Subcutaneous abdominal adipose tissue (tissue), 5 donors: ENCODE data around the gene JOSD2.

Experiments
- H3K27ac ChIP-seq: one replicate; pipeline ENCODE4 v1.7.0; 2013; ENCODE audit warnings: low read depth, mild to moderate bottlenecking, inconsistent platforms, low read length, moderate library complexity
- H3K27me3 ChIP-seq, 5 donors: one replicate each; pipeline ENCODE4 v1.7.0; 2013; ENCODE audit warnings: low read length in 5 of 5, inconsistent platforms in 1 of 5; ENCODE audit not compliant: control insufficient read depth in 5 of 5, insufficient read depth in 4 of 5
- H3K36me3 ChIP-seq, 5 donors: one replicate each; pipeline ENCODE4 v1.7.0; 2013; ENCODE audit warnings: low read length in 5 of 5; ENCODE audit not compliant: control insufficient read depth in 5 of 5, insufficient read depth in 5 of 5
- H3K4me1 ChIP-seq, 5 donors: one replicate each; pipeline ENCODE4 v1.7.0; 2013; ENCODE audit warnings: low read length in 5 of 5, mild to moderate bottlenecking in 3 of 5, moderate library complexity in 1 of 5; ENCODE audit not compliant: control insufficient read depth in 5 of 5, insufficient read depth in 5 of 5
- H3K4me3 ChIP-seq, 5 donors: one replicate each; pipeline ENCODE4 v1.7.0; 2013; ENCODE audit warnings: low read length in 5 of 5, low read depth in 1 of 5
- H3K9ac ChIP-seq, 5 donors: one replicate each; pipeline ENCODE4 v1.7.0; 2013; ENCODE audit warnings: low read length in 5 of 5, mild to moderate bottlenecking in 4 of 5, moderate library complexity in 3 of 5
- H3K9me3 ChIP-seq, 5 donors: one replicate each; pipeline ENCODE4 v1.7.0; 2013; ENCODE audit warnings: low read length in 5 of 5; ENCODE audit not compliant: control insufficient read depth in 5 of 5
- donor health status: healthy.
- donor health status: healthy.
- donor health status: healthy.
- donor health status: healthy.
- donor health status: healthy.

JOSD2 gene

DNA sequence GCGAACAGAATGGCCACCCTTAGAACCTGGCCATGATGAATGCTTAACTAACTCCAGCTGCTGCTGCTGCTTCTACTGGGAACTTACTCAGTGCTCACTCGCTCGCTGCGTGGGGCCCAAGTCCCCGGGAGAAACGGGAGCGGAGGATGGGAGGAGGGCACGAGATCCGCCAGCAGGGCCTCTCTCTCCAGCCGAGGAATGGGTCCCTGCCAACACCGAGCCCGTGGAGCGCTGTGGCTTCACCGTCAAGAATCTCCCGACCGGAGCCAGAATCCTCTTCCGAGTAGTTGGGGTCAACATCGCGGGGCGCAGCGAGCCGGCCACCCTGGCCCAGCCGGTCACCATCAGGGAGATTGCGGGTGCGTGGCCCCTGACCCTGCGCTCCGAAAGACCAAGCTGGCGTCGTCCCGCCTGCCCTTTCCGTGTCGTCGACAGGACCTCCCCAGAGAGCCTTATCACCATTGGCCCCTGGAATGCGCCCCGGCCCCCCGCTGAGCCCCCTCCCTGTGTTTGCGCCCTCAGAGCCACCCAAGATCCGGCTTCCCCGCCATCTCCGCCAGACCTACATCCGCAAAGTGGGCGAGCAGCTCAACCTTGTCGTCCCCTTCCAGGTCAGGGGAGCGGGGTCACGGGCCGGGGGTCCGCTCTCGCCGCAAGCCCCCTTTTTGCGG is 52.5 kb downstream of the JOSD2 start:
- Histone ChIP-seq H3K36me3 (no peaks in the 10 kb centered on the region), H3K4me1 (no peaks in the 10 kb centered on the region), H3K27me3 (peaks cover 25 to 35% (median 32%) of the 10 kb centered on the region in 5 donors), H3K9ac (no peak overlapping the region), H3K4me3 (no peak overlapping the region), H3K27ac (no peak overlapping the region), H3K9me3 (no peaks in the 10 kb centered on the region)

DNA sequence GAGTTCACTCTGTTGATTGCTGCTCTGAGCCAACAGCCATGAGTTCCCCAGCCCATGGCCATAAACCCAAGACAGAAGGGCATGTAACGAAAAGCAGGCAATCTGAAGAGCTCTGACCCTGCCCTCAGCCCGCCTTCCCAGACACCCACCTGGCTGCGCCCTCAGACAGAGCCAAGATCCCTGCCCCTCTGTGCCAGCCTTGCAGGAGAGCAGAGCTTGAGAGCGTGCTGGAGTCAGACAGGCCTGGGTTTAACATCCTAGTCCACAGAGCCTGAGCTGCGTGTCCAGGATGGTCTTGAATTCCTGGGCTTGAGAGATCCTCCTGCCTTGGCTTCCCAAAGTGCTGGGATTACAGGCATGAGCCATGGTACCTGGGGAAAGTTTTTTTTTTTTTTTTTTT is 53.7 kb downstream of the JOSD2 start:
- H3K4me3 ChIP-seq: no peak overlapping the region
- no peak overlapping the region for H3K9ac ChIP-seq
- H3K36me3 ChIP-seq: no peaks in the 10 kb centered on the region
- no peak overlapping the region for H3K27ac ChIP-seq
- no peaks in the 10 kb centered on the region for H3K4me1 ChIP-seq
- H3K27me3 ChIP-seq: peaks cover 25 to 35% (median 32%) of the 10 kb centered on the region in 5 donors
- H3K9me3 ChIP-seq: no peaks in the 10 kb centered on the region
